ENCODE measurements around the gene STAB2.

The STAB2 gene, protein sequence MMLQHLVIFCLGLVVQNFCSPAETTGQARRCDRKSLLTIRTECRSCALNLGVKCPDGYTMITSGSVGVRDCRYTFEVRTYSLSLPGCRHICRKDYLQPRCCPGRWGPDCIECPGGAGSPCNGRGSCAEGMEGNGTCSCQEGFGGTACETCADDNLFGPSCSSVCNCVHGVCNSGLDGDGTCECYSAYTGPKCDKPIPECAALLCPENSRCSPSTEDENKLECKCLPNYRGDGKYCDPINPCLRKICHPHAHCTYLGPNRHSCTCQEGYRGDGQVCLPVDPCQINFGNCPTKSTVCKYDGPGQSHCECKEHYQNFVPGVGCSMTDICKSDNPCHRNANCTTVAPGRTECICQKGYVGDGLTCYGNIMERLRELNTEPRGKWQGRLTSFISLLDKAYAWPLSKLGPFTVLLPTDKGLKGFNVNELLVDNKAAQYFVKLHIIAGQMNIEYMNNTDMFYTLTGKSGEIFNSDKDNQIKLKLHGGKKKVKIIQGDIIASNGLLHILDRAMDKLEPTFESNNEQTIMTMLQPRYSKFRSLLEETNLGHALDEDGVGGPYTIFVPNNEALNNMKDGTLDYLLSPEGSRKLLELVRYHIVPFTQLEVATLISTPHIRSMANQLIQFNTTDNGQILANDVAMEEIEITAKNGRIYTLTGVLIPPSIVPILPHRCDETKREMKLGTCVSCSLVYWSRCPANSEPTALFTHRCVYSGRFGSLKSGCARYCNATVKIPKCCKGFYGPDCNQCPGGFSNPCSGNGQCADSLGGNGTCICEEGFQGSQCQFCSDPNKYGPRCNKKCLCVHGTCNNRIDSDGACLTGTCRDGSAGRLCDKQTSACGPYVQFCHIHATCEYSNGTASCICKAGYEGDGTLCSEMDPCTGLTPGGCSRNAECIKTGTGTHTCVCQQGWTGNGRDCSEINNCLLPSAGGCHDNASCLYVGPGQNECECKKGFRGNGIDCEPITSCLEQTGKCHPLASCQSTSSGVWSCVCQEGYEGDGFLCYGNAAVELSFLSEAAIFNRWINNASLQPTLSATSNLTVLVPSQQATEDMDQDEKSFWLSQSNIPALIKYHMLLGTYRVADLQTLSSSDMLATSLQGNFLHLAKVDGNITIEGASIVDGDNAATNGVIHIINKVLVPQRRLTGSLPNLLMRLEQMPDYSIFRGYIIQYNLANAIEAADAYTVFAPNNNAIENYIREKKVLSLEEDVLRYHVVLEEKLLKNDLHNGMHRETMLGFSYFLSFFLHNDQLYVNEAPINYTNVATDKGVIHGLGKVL (N-terminal part only)

GRCh38 chr12:103586791-103587370 is at the start of gene STAB2:
Gene STAB2, plus strand, starts transcription at chr12:103587273. Its CDS starts 204 bp downstream, at chr12:103587477.
- DNase-seq, result no peak

- DNase-seq, result no peak
Measured at GRCh38 chr12:103538397-103538796, 48.7 kb upstream of the STAB2 start.

- DNase-seq, result no peak
Measured at GRCh38 chr12:103540319-103540718, 46.8 kb upstream of the STAB2 start.

- no peak for DNase-seq
Measured at GRCh38 chr12:103542078-103542477, 45.0 kb upstream of the STAB2 start.

GRCh38 chr12:103546959-103547358 is 40.1 kb upstream of the STAB2 start:
- peak; percentile 83 for DNase-seq

GRCh38 chr12:103547376-103547775 is 39.7 kb upstream of the STAB2 start:
- peak; percentile 92 for DNase-seq

GRCh38 chr12:103547929-103548328 is 39.1 kb upstream of the STAB2 start:
- peak; percentile 86 for DNase-seq

GRCh38 chr12:103548622-103549601 is 38.2 kb upstream of the STAB2 start:
- peak; percentile 84 for DNase-seq

DNA sequence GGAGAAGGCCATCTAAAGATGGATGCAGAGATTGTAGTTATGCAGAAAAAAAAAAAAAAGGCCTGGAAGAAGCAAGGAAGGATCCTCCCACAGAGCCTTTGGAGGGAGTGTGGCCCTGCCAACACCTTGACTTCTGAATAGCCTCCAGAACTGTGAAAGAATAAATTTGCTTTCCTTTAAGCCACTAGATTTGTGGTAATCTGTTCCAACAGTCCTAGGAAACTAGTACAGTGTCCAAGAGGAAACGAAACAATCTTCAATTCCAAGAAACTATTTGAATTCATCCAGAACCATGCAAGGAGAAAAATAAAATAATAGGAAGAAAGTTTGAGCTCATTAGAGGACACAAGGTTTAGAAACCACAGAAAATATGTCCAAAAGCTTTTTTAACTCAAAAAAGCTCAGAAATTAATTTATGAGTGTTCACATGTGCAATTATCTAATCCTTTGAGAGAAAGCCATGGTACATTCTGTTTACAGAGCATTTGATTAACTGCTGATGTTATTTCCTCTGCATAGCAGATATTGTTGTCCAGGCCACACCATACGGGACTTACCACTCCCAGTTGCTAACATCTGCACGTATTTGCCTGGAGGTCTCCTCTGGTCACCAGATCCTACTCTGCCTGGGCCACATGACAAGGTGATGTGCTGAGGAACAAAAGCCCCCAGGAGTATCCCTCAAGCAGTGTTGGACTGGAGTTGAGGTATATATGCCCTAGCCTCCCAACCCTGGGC is 30.0 kb upstream of the STAB2 start:
- no peak for DNase-seq

GRCh38 chr12:103557628-103558010 is 29.5 kb upstream of the STAB2 start:
- DNase-seq, result no peak

- DNase-seq, result no peak
Measured at GRCh38 chr12:103558879-103559278, 28.2 kb upstream of the STAB2 start.

DNA sequence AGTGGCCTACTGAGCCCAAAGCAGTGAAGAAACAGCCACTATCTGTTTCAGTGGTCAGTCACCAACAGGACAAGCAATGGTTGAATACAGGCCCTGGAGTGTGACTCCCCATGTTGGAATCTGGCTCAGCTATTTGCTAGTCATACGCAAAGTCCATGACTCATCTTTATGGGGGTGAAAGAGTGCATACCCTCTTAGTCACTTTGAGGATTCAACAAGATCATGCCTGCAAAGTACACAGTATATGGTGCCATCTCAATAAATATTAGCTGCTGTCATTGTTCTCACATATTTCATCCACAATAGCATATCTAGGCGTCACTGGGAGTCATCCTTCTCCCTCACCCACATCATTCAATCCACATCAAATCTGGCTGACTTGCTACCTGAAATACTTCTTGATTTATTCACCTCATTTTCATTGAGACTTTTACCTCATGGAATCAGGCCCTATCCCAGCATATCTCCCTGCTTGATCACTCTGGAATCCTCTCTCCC is 26.4 kb upstream of the STAB2 start:
- no peak for DNase-seq

DNA sequence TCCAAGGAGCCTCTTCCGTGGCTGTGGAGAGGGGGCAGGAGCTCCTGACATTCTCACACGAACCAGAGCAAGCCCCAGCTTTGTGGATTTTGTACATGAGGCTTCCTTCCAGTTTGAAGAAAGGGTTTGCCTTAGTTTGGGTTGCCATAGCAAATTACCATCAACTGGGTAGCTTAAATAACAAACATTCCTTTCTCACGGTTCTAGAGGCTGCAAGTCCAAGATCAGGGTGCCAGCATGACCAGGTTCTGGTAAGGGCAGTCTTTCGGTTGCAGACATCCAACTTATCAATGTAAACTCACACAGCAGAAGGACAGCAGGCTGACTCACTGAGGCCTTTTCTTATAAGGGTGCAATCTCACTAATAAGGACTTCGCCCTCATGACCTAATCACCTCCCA is 25.9 kb upstream of the STAB2 start:
- DNase-seq, result no peak

DNA sequence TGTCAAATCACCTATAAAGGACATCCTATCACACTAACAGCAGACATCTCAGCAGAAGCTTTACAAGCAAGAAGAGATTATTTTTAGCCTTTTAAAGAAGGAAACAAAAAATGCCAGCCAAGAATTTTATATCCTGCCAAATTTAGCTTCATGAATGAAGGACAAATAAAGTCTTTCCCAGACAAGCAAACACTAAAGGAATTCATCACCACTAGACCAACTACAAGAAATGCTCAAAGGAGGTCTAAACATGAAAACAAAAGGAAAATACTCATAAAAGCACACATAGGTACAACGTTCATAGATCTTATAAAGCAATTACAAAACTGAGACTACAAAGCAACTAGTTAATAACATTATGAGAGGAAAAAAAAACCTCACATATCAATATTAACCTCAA is 20.7 kb upstream of the STAB2 start:
- no peak for DNase-seq

- DNase-seq, result no peak
Measured at GRCh38 chr12:103569278-103569677, 17.8 kb upstream of the STAB2 start.

GRCh38 chr12:103571286-103571685 is 15.8 kb upstream of the STAB2 start:
- peak; percentile 60 for DNase-seq

- no peak for DNase-seq
Measured at GRCh38 chr12:103572312-103573045, 14.6 kb upstream of the STAB2 start.

- DNase-seq, result no peak
Measured at GRCh38 chr12:103573185-103573584, 13.9 kb upstream of the STAB2 start.

- DNase-seq, result no peak
Measured at GRCh38 chr12:103578926-103579325, 8.1 kb upstream of the STAB2 start.

DNA sequence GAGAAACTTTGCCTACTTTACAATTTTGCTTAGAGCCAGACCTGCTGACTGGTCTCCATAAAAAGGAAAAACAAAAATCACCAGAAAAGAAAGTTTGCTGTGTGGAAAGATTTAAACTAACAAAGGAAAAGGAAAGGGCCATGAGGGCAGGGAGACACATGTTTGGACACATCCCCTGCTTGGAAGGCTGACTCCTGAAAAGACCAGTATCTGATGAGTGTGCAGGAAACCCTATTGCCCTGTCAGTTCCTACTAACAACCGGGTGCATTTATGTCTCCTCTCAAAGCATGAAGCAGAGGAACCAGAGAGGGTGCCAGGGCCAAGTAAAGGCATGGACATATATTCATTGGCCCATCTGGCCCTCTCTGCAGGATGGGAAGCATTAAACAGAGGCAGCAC is 7.0 kb upstream of the STAB2 start:
- no peak for DNase-seq
